Fibroblast of skin of back (primary cell): ENCODE results near the gene RNF183. TPM values are rescaled to one million over a fixed set of nuclear protein-coding genes. Genes with fewer than 3 reads are reported as not detected.

Experiments used
- DNase-seq: peaks from one replicate; pipeline ENCODE4 v3.0.0-alpha.2; 2013
- polyA plus RNA-seq, 2 experiments: library from polyadenylated mRNA; unstranded; fragments of 120-200 nt; gene quantifications; one replicate each; pipeline ENCODE4 v1.2.1, GENCODE V29; 2013; ENCODE audit not compliant: insufficient read length in 2 of 2

The RNF183 gene
- not detected for polyA plus RNA-seq (2013, experiment 1 of 2; ENCODE audit: insufficient read length)
- polyA plus RNA-seq (2013, experiment 2 of 2; ENCODE audit: insufficient read length) = not detected

DNA sequence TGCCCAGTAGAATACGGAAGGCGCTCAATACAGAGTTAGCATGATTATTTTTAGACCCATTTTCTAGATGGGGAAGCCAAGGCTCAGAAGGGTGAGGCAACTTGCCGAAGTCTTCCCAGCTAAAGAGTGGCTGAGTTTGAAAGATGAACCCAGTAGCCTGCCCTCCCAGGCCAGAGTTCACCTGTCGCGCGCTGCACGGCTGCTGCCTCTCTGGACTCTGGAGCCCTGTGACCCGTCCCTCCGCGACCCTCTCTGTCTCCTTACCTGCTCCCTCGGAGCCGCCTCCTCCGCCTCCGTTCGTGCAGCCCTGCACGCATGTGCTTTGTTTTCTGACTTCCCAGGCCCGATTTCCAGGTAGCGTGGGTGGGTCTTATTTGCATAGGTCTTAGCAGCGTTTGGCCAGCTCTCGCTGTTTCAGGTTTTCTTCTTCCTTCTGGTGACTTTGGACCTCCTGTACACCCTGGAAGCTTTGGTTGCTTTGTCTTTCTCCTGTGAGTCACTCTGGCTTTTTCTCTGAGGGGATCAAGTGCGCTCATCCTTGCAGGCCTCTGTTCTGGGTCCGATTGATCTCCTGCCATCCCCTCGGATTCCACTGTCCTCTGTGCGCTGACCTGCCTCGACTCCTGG, at the start of gene RNF183:
Gene RNF183, minus strand, starts transcription at position 585 of the 627 bp plus-strand sequence. CDS start 5,192 bp downstream, outside the sequence.
- no peak for DNase-seq

DNA sequence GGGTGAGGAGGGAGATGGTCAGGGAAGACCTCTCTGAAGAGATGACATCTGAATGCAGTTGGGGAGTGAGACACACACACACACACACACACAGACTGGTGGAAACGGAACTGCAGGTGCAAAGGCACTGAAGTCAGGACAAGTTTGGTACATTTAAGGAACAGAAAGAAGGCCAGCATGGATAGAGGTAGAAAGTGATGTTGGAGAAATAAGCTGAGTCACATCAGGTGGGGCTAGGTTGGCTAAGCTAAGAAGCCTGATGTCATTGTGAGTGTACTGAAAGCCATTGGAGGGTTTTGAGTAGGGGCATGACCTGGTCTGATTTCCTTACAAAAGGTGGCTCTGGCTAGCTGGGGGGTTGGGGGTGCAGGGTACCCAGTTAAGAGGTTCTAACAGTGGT, 49.2 kb upstream of the RNF183 start:
- DNase-seq = no peak

DNA sequence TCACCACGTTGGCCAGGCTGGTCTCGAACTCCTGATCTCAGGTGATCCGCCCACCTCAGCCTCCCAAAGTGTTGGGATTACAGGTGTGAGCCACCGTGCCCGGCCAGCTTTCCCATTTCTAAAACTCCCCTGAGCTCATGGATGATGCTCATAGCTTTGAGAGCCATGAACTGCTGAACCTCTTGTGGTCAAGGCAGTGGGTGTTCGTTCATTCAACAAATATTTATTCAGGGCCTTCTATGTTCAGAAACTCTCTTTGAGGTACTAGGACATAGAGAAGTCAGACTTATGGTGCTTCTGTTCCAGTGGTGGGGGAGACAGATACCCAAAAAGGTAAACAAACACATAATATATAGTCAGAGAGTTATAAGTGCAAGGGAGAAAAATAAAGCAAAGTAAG, 48.8 kb upstream of the RNF183 start:
- DNase-seq = no peak

DNA sequence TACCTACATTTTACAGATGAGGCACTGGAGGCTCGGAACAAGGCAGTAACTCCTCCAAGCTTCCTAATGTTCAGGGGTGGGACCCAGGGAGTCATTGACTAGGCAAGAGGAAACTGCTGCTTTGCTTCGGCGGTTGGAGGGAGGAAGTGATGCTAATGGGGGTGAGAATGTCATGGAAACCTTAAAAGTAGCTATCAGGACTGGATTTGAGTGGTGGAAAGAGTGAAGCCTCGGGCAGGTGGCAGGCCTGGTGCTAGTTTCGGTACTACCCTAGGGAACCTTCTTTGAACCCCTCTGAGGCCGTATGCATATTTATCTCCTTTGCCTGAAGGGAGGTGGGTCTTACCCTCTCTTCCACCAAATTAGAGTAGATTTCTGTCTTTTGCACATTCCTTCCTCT, 47.8 kb upstream of the RNF183 start:
- DNase-seq = no peak

DNA sequence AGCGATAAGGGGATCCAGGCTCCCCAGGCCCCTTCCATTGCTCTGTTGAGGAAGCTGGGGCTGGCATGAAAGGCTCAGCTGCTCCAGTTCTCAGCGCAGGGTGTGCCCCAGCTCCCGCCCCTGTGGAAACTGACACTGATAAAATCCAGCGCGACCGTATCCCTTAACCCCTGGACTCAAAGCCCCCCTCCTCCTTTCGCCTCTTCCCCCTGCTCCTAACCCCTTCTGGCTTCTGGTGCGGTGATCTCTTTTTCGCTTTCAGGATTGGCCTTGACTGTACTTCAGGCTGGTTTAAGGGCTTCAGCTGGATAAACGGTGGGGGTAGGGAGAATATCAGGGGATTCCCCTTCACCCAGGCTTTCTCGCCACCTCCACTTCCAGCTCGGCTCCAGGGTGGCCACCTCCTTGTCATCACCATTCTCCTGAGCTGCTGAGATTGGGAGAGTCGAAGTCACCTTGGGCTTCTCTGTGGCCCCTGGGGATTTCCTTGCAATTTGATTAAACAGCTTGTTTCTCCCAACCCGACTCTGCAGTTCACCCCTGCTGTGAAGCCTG, 47.0 kb upstream of the RNF183 start:
- DNase-seq = no peak

DNA sequence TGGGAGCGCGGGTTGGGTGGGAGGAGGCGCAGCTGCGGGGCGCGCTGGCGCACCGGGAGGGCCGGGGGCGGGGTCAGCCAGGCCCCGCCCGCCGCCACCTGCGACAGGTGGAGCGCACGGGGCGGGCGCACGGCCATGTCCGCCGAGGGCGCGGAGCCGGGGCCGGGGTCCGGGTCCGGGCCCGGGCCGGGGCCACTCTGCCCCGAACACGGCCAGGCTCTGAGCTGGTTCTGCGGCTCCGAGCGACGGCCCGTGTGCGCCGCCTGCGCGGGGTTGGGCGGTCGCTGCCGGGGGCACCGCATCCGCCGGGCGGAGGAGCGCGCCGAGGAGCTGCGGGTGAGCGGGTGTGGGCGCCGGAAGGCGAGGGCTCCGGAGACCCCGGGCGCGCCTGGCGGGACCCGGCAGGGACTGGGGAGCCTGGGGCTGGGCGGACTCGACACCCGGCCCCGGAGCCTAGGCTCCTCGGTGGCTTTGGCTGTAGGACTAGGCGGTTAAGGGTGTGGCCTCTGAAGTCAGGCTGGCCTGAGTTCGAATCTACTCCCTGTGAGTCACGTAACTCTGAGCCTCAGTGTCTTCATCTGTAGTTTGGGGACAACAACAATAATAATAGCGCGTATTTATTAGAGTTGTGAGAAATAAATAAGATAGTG, 46.4 kb upstream of the RNF183 start, which contains the start of gene BSPRY:
Gene BSPRY, plus strand, starts transcription at position 97 of the 650 bp plus-strand sequence. Its CDS starts 39 bp downstream, at position 136.
- DNase-seq = no peak

DNA sequence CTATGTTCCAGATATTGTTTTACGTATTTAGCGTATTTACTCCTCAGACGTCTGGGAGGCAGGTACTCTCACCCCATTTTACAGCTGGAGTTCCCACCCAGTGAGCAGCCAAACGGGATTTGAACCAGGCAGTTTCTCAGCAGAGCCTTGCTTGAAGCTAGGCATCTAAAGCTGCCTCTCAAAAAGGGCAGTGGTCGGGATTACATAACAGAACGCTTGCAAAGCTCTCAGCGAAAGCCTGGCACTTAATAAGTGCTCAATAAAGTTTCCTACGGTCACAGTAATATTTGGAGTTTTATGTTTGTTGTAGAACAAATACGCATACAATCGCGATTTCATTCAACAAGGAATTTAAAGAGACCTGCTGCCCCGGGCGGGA, 45.9 kb upstream of the RNF183 start:
- no peak for DNase-seq

GRCh38 chr9:113348437-113348836, 45.3 kb upstream of the RNF183 start:
- no peak for DNase-seq

GRCh38 chr9:113345671-113346070, 42.5 kb upstream of the RNF183 start:
- no peak for DNase-seq

- DNase-seq = no peak
Measured at GRCh38 chr9:113345190-113345589, 42.0 kb upstream of the RNF183 start.

GRCh38 chr9:113343732-113344231, 40.6 kb upstream of the RNF183 start:
- peak; percentile 57 for DNase-seq

DNA sequence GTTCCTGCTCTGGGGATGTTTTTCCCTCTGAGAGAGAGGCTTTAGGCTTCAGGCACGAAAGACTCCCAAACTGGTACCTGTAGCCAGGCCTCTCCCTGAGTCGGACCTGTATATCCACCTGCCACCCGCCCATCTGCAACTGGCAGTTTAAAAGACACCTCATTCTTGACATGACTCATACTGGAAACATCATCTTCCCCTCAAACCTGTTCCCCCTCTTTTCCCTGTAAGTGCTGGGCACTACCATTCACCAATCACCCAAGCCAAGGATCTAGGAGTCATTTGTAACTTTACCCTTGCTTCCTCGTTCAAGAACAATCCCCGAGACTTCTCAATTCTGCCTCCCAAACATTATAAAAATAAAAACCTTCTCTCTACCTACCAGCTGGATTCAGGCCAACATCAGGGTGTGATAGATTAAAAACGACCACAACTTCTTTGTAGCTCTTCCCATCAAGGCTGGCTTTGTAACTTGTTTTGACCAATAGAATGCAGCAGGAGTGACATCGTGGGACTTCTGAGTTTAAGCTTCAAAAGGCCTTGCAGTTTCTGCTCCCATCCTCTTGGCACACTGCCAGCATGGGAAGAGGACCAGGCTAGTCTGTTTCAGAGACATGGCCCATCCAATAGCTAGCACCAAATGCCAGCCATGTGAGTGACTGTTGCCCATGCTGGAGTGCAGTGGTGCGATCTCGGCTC, 38.7 kb upstream of the RNF183 start:
- DNase-seq = no peak

- peak; percentile 88 for DNase-seq
Measured at GRCh38 chr9:113340011-113340699, 37.0 kb upstream of the RNF183 start, which contains the start of gene WDR31. WDR31 (minus strand) TSS chr9:113340275; CDS start chr9:113332022, 8,253 bp downstream.

DNA sequence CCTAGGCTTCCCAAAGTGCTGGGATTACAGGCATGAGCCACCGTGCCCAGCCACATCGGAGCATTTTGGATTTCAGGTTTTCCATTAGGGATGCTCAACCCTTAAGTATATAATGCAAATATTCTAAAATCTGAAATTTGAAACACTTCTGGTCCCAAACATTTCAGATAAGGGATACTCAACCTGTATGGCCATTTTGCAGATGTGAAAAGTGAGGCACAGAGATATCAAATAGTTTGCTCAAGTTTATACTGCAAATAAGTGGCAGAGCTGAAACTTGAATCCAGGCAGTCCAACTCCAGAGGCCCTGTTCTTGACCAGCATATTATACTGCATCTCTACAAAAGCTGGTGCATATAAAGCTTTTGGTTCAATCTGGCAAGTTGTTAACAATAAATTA, 34.5 kb upstream of the RNF183 start:
- DNase-seq = no peak

GRCh38 chr9:113331780-113332179, 28.6 kb upstream of the RNF183 start:
- DNase-seq = no peak

DNA sequence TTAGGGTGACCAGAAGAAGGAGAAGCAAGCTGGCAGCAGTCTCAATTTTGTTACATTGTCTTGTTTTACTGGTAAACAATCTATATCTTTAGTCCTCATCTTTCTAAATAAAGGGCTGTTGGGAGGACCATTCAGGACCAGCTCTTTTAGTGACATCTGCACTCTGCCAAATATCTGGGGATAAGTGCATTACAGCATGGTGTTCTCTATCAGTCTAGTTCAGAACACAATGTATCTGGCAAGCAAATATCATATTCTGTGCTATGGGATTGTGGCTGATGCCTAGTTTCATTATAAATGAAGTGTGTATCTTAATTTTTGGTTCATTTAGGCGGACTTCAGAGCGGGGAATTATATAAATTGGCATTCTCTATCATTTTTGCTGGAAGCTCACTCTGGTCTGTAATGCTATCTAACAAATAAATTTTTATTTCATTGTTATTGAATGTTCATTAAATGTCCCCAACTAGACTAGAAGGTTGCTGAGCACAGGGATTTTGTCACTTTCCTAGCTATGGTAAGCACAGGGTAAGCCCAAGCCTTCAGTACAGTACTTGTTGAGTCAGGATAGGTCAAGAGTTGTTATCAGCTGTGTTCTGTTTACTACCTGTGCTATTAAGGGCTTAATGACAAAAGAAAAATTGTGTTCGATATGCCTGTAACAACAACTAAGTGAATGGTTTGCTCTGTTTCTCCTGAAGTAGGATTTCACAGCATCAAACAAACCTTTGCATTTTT, 25.0 kb upstream of the RNF183 start:
- no peak for DNase-seq

- no peak for DNase-seq
Measured at GRCh38 chr9:113326230-113326629, 23.1 kb upstream of the RNF183 start.

DNA sequence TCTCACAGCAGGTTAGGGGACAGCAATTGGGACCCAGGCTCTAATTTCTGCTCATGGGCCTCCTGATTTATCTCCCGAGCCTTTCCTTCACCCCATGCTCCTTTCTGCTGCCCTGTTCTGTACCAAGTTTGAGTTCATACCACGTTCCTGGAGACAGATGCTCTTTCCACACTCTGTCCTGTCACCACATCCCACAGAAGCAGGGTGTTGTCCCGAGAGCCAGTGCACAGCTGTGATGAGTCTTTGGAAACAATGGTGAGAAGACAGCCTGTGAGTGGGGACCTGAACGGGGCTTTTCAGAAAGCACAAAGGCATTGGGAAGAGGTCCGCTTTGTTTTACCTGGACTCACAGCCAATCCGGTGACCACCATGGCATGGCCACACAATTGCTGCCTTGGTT, 19.5 kb upstream of the RNF183 start:
- DNase-seq = no peak

DNA sequence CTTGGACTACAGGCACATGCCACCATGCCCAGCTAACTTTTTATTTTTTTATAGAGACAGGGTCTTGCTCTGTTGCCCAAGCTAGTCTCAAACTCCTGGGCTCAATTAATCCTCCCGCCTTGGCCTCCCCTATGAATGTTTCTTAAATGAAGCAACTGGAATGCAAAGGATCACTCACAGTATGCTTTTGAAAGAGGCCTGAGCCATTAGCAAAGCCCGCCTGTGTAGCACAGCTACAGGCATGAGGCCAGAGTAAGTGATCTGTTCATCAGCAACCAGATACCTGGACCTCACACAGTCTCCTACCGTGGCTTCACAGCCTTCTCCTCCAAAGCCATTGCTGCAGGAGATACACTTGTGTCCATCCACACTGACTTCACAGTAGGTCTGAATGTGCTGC, 16.9 kb upstream of the RNF183 start:
- no peak for DNase-seq

DNA sequence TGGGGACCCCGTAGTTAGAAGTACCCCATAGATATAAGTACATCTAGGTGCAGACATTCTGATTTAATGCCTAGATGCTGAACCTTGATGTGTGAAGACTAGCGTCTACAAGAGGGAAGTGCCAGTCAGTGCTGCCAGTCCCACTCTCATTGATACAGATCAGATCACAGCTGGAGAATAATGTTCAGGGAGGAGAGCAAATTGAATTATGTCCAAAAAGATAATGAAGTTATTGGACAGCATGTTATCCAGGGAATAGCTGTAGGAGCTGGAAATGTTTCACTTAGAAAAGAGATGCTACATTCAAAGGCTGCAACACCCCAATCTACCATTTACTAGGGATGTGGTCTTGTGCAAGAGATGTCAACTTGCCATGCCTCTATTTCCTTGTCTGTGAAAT, 15.9 kb upstream of the RNF183 start:
- DNase-seq = no peak

- DNase-seq = no peak
Measured at GRCh38 chr9:113317777-113318176, 14.6 kb upstream of the RNF183 start.

DNA sequence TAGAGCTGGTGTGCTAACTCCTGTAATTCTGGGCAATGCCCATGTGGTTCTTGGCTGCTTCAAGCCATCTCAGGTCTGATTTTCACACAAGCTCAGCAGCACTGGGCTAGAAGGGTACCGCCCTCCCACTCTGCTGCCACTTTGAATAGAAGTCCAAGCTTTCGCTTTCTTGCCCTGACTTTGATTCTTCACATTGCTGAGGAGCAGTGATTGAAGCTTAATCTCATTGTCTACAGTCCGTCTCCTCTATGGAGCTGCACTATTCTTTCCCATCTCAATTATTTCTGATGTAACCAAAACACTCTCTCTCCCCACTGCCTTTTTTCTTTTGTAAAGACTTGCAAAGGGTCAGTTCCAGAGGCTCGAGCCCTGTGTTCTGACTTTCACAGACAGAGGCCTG, 12.9 kb upstream of the RNF183 start:
- DNase-seq = no peak
